HCT116 (cell line): ENCODE data around the gene DEGS1. TPM values are rescaled to one million over a fixed set of nuclear protein-coding genes. Genes with fewer than 3 reads are reported as not detected.

Experiments used
- ATAC-seq: fragments of 200-7000 bp; cut with Tn5 transposase; 2 replicates; pipeline ENCODE4 v1.9.1; 2020; ENCODE audit warnings: mild to moderate bottlenecking, moderate library complexity
- BruUV-seq: library from RNA; stranded (reverse); fragments of 400-500 nt; replicated peaks from 2 replicates; lab custom pipeline; 2021; lab: Mats Ljungman, UMichigan
- CTCF ChIA-PET: fragments of 300-600 bp; sonication (Branson Sonifier 250); formaldehyde crosslinking; loops from one replicate; lab custom pipeline; 2021; ENCODE audit warnings: antibody characterized with exemption; lab: Charles Lee
- POLR2A ChIA-PET: fragments of 300-600, 350-600 bp; sonication (Branson Sonifier 250); formaldehyde crosslinking; loops from one replicate; lab custom pipeline; 2021; ENCODE audit warnings: antibody characterized with exemption; lab: Charles Lee
- RAD21 ChIA-PET, 2 experiments: fragments of 300-600 bp; sonication (Branson Sonifier 250); formaldehyde crosslinking; loops; one replicate each; lab custom pipeline; 2023; ENCODE audit warnings: low total read pairs in 2 of 2; ENCODE audit not compliant: uncharacterized antibody in 2 of 2, unreplicated experiment in 2 of 2, low non-redundant PET in 1 of 2; lab: Charles Lee
- DNase-seq: peaks from one replicate; pipeline ENCODE4 v3.0.0-alpha.2; 2010; ENCODE audit warnings: low read depth, low spot score
- H2AFZ ChIP-seq: fragments of 200-600 bp; shearing (Covaris generic), sonication (generic); 2 replicates; pipeline ENCODE4 v1.6.1; 2017; ENCODE audit warnings: low read depth, mixed run types, mixed read lengths, antibody characterized with exemption, low read length; ENCODE audit not compliant: poor library complexity, severe bottlenecking
- H3K27ac ChIP-seq: 2 replicates; pipeline ENCODE4 v1.5.1; 2012; ENCODE audit warnings: low read depth, low read length
- H3K27me3 ChIP-seq: fragments of 200-600 bp; sonication (generic); 2 replicates; pipeline ENCODE4 v1.6.1; 2016; ENCODE audit warnings: mixed run types, low read length, mixed read lengths; ENCODE audit not compliant: insufficient read depth
- H3K36me3 ChIP-seq, 2 experiments: fragments of 200-500 bp in 1 of 2; fragments of 200-600 bp in 1 of 2; sonication (Bioruptor generic) in 1 of 2; sonication (generic) in 1 of 2; 2 replicates each; pipeline versions ENCODE4 v1.5.1 to v1.6.1; 2014 to 2016; ENCODE audit warnings: low read length in 2 of 2, inconsistent platforms in 1 of 2, mixed read lengths in 1 of 2, mixed run types in 1 of 2; ENCODE audit not compliant: insufficient read depth in 2 of 2, control insufficient read depth in 1 of 2
- H3K4me1 ChIP-seq, 2 experiments: fragments of 200-600 bp in 1 of 2; sonication (generic) in 1 of 2; 2 replicates each; pipeline versions ENCODE4 v1.5.1 to v1.6.1; 2012 to 2017; ENCODE audit warnings: low read length in 2 of 2, inconsistent platforms in 1 of 2, mild to moderate bottlenecking in 1 of 2, mixed read lengths in 1 of 2, mixed run types in 1 of 2, moderate library complexity in 1 of 2; ENCODE audit not compliant: insufficient read depth in 2 of 2, control insufficient read depth in 1 of 2
- H3K4me2 ChIP-seq: fragments of 200-600 bp; sonication (generic); 2 replicates; pipeline ENCODE4 v1.6.1; 2017; ENCODE audit warnings: mixed run types, low read length, mixed read lengths
- H3K4me3 ChIP-seq, 2 experiments: fragments of 200-600 bp in 1 of 2; sonication (generic) in 1 of 2; replicated peaks in 1 of 2; 2 replicates each; pipeline ENCODE4 v1.5.1; 2011 to 2016; ENCODE audit warnings: low read length in 2 of 2, control low read depth in 1 of 2, low read depth in 1 of 2, mild to moderate bottlenecking in 1 of 2, mixed read lengths in 1 of 2, mixed run types in 1 of 2
- H3K79me2 ChIP-seq: fragments of 200-600 bp; sonication (generic); 2 replicates; pipeline ENCODE4 v1.6.1; 2017; ENCODE audit warnings: mild to moderate bottlenecking, mixed run types, low read length, moderate library complexity, mixed read lengths; ENCODE audit not compliant: insufficient read depth
- H3K9ac ChIP-seq: fragments of 200-600 bp; sonication (generic); 2 replicates; pipeline ENCODE4 v1.6.1; 2016; ENCODE audit warnings: low read length, mixed read lengths
- H3K9me2 ChIP-seq: fragments of 200-600 bp; sonication (generic), shearing (Covaris generic); 2 replicates; pipeline ENCODE4 v1.6.1; 2017; ENCODE audit warnings: mixed run types, mild to moderate bottlenecking, moderate library complexity; ENCODE audit not compliant: insufficient read depth
- H3K9me3 ChIP-seq, 2 experiments: fragments of 200-500 bp in 1 of 2; fragments of 200-600 bp in 1 of 2; sonication (Bioruptor generic) in 1 of 2; sonication (generic) in 1 of 2; 2 replicates each; pipeline ENCODE4 v1.6.1; 2014 to 2017; ENCODE audit warnings: low read length in 2 of 2, mixed read lengths in 2 of 2, inconsistent platforms in 1 of 2, low read depth in 1 of 2, mild to moderate bottlenecking in 1 of 2, mixed run types in 1 of 2, moderate library complexity in 1 of 2; ENCODE audit not compliant: control insufficient read depth in 1 of 2, insufficient read depth in 1 of 2
- H4K20me1 ChIP-seq: fragments of 200-600 bp; sonication (generic), shearing (Covaris generic); 2 replicates; pipeline ENCODE4 v1.6.1; 2017; ENCODE audit warnings: mixed run types, mild to moderate bottlenecking, moderate library complexity; ENCODE audit not compliant: insufficient read depth
- CBX3 ChIP-seq: IDR thresholded peaks from 2 replicates; pipeline ENCODE4 v1.6.1; 2012; ENCODE audit warnings: low read depth
- CEBPB ChIP-seq: IDR thresholded peaks from 2 replicates; pipeline ENCODE4 v1.6.1; 2012; ENCODE audit warnings: low read depth
- ELF1 ChIP-seq: IDR thresholded peaks from 2 replicates; pipeline ENCODE4 v1.6.1; 2012; ENCODE audit warnings: low read depth, borderline replicate concordance
- EZH2 ChIP-seq: fragments of 200-600 bp; sonication (generic); IDR thresholded peaks from 2 replicates; pipeline ENCODE4 v1.6.1; 2017; ENCODE audit warnings: antibody characterized with exemption, mixed run types
- FOSL1 ChIP-seq: IDR thresholded peaks from 2 replicates; pipeline ENCODE4 v1.6.1; 2012; ENCODE audit warnings: low read depth
- POLR2AphosphoS5 ChIP-seq: IDR thresholded peaks from 2 replicates; pipeline ENCODE4 v1.6.1; 2011; ENCODE audit warnings: mild to moderate bottlenecking, low read depth, low read length, moderate library complexity
- RAD21 ChIP-seq: IDR thresholded peaks from 2 replicates; pipeline ENCODE4 v1.6.1; 2012; ENCODE audit warnings: low read depth, mild to moderate bottlenecking
- SIN3A ChIP-seq: IDR thresholded peaks from 2 replicates; pipeline ENCODE4 v1.6.1; 2012; ENCODE audit warnings: low read depth
- YY1 ChIP-seq: IDR thresholded peaks from 2 replicates; pipeline ENCODE4 v1.6.1; 2011; ENCODE audit warnings: low read length, low read depth, moderate library complexity, mild to moderate bottlenecking; ENCODE audit not compliant: insufficient replicate concordance; ENCODE audit errors: extremely low read depth
- ZFX ChIP-seq: fragments of 450-650 bp; IDR thresholded peaks from 2 replicates; pipeline ENCODE4 v1.6.1; 2017
- intact Hi-C: fragments of 100-400 bp; cut with micrococcal nuclease; formaldehyde crosslinking; loops from 2 replicates; pipeline ENCODE4 v1.10.0; 2022
- total RNA-seq: library from RNA; stranded (reverse); gene quantifications from one replicate; pipeline ENCODE4 v1.2.1, GENCODE V29; 2021; ENCODE audit not compliant: unreplicated experiment
- TF ChIP-seq, protein P1 (sequence below): IDR thresholded peaks from 2 replicates; pipeline ENCODE4 v1.6.1; 2012; ENCODE audit warnings: low read depth
- TF ChIP-seq, protein P2 (sequence below): IDR thresholded peaks from 2 replicates; pipeline ENCODE4 v1.6.1; 2012

The DEGS1 gene
- total RNA-seq, 1 experiment from 2014 or later = 23.1 TPM

DNA sequence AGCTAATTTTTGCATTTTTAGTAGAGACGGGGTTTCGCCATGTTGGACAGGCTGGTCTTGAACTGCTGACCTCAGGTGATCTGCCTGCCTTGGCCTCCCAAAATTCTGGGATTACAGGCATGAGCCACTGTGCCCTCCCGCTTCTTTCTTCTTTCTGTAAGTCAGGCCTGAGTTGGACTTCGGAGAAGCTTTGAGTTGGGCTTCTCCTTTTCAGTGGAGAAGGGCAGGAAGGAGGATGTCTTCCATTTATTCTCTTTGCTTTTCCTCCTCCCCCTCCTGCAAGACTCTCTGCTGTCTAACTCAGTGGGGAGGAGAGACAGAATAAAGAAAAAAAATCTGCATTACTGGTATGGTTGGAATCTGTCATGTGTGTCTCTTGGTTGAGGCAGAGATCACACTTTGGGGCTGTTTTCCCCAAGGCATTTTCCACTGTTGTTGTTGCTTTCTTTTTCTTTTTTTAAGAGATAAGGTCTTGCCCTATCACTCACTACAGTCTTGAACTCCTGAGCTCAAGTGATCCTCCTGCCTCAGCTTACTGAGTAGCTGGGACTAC lies 13.2 kb upstream of the DEGS1 start:
- intact Hi-C loops = no loop called here
- ATAC-seq (no peak), DNase-seq (no peak)
- no peaks in the 10 kb centered on the region for H4K20me1 ChIP-seq
- peaks cover 0 to 7% of the 10 kb centered on the region in 2 experiments; a peak in 1 of 4 replicates for H3K4me1 ChIP-seq
- H3K27ac ChIP-seq = no peak overlapping the region
- TF ChIP-seq EZH2 (no peak), POLR2AphosphoS5 (no peak), CBX3 (no peak)
- POLR2A ChIA-PET = no interaction called here
- no peaks in the 10 kb centered on the region for H3K9me2 ChIP-seq
- H3K36me3 ChIP-seq = no peaks in the 10 kb centered on the region
- no TSS peak for BruUV-seq
- H3K9me3 ChIP-seq = no peaks in the 10 kb centered on the region
- H3K9ac ChIP-seq = no peak overlapping the region
- CTCF ChIA-PET = no interaction called here
- H3K4me2 ChIP-seq = no peak overlapping the region
- no peak overlapping the region for H3K4me3 ChIP-seq
- no peak overlapping the region for H2AFZ ChIP-seq
- RAD21 ChIA-PET = no interaction called here
- no peaks in the 10 kb centered on the region for H3K79me2 ChIP-seq
- no peaks in the 10 kb centered on the region for H3K27me3 ChIP-seq

DNA sequence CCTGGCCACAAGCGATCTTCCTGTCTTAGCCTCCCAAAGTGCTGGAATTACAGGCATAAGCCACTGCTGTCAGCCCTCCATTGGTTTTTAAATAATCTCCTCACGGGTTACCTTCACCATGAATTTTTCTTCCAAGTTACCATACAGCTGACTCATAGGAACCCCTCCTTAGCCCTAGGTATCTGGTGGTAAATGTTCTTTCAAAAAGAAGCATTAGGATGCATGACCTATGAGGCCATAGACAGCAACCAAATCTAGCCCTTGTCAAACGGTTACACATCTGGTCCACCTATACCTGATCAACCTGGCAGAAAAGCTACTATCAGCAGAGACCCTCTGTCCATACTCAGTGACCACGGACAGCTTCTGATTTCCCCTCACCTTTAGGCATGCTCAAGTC lies 12.7 kb upstream of the DEGS1 start:
- ChIA-PET CTCF (no interaction called here), RAD21 (no interaction called here), POLR2A (no interaction called here)
- no peak overlapping the region for H3K9ac ChIP-seq
- H3K36me3 ChIP-seq = no peaks in the 10 kb centered on the region
- no peaks in the 10 kb centered on the region for H3K79me2 ChIP-seq
- H3K4me1 ChIP-seq = peaks cover 0 to 7% of the 10 kb centered on the region in 2 experiments; a peak in 1 of 4 replicates
- intact Hi-C loops = no loop called here
- TF ChIP-seq, protein P1, sequence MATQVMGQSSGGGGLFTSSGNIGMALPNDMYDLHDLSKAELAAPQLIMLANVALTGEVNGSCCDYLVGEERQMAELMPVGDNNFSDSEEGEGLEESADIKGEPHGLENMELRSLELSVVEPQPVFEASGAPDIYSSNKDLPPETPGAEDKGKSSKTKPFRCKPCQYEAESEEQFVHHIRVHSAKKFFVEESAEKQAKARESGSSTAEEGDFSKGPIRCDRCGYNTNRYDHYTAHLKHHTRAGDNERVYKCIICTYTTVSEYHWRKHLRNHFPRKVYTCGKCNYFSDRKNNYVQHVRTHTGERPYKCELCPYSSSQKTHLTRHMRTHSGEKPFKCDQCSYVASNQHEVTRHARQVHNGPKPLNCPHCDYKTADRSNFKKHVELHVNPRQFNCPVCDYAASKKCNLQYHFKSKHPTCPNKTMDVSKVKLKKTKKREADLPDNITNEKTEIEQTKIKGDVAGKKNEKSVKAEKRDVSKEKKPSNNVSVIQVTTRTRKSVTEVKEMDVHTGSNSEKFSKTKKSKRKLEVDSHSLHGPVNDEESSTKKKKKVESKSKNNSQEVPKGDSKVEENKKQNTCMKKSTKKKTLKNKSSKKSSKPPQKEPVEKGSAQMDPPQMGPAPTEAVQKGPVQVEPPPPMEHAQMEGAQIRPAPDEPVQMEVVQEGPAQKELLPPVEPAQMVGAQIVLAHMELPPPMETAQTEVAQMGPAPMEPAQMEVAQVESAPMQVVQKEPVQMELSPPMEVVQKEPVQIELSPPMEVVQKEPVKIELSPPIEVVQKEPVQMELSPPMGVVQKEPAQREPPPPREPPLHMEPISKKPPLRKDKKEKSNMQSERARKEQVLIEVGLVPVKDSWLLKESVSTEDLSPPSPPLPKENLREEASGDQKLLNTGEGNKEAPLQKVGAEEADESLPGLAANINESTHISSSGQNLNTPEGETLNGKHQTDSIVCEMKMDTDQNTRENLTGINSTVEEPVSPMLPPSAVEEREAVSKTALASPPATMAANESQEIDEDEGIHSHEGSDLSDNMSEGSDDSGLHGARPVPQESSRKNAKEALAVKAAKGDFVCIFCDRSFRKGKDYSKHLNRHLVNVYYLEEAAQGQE = no peak
- TF ChIP-seq ZFX (no peak), YY1 (no peak), CEBPB (no peak), RAD21 (no peak), CBX3 (no peak), ELF1 (no peak), FOSL1 (no peak), SIN3A (no peak)
- TF ChIP-seq, protein P2, sequence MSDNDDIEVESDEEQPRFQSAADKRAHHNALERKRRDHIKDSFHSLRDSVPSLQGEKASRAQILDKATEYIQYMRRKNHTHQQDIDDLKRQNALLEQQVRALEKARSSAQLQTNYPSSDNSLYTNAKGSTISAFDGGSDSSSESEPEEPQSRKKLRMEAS = no peak
- H3K9me3 ChIP-seq = no peaks in the 10 kb centered on the region
- ATAC-seq (peak; percentile 20; the same call in 1 of the 2 replicates), DNase-seq (no peak)
- no peaks in the 10 kb centered on the region for H3K27me3 ChIP-seq
- H3K4me3 ChIP-seq = no peak overlapping the region
- no peaks in the 10 kb centered on the region for H4K20me1 ChIP-seq
- H3K9me2 ChIP-seq = no peaks in the 10 kb centered on the region
- no peak overlapping the region for H3K4me2 ChIP-seq
- no peak overlapping the region for H2AFZ ChIP-seq
- BruUV-seq = no TSS peak
- no peak overlapping the region for H3K27ac ChIP-seq
